ENCODE results near the gene MIEN1. TPM values are rescaled to one million over a fixed set of nuclear protein-coding genes. Genes with fewer than 3 reads are reported as not detected.
A peak's percentile ranks its signal among the peaks of the same experiment; 100 is the strongest.

MIEN1 gene
- total and polyA plus RNA-seq, 2 of the 13 experiments (the other 11 are each of a cell fraction or from before 2014, with no cell fraction given): 40.6 to 56.6 TPM

DNA sequence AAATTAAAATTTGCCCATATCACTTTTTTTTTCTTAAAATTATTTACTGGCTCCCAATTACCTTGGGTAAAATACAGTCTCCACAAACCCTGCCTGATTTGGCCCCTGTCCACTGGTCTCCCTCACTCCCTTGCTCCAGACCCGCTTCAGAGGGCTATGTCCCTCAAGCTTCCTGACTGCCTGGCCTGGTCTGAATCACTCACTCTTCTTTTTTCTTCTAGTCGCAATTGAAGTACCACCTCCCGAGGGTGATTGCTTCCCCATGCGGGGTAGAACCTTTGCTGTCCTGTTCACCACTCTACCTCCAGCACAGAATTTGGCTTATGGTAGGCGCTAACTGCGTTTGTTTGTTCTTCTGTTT, 41.9 kb downstream of the MIEN1 start:
- ATAC-seq: peak; percentile 20
- H3K9me3 ChIP-seq (ENCODE audit: low read length): no peaks in the 10 kb centered on the region
- peak overlapping the region; percentile 72 to 76 (median 74) for H3K4me3 ChIP-seq (replicated peaks in 1 of 3; ENCODE audit: insufficient read depth in 1 of 3, low read depth in 2 of 3, low read length in 3 of 3)
- no peak overlapping the region for H2AFZ ChIP-seq (ENCODE audit: low read length)
- H4K20me1 ChIP-seq (ENCODE audit: insufficient read depth, low read length): no peaks in the 10 kb centered on the region
- no peaks in the 10 kb centered on the region for H3K79me2 ChIP-seq (ENCODE audit: insufficient read depth, low read length)
- CTCF ChIA-PET (ENCODE audit: low intra/inter-chr PET ratio, low total read pairs): interaction anchor here (0.6 kb wide), 1 partner anchor 33 kb away, joined by 4 read pairs; no protein-coding TSS in a partner anchor
- H3K27ac ChIP-seq (ENCODE audit: extremely low read length, insufficient read depth, low read length): peak overlapping the region; percentile 88
- no peaks in the 10 kb centered on the region; a peak in 1 of 5 replicates for H3K27me3 ChIP-seq (ENCODE audit: control insufficient read depth in 1 of 2, insufficient read depth in 2 of 2, low read length in 2 of 2)
- peaks cover 0 to 2% of the 10 kb centered on the region in 2 experiments; a peak in 2 of 5 replicates for H3K36me3 ChIP-seq (replicated peaks in 1 of 2; ENCODE audit: control insufficient read depth in 1 of 2, insufficient read depth in 2 of 2, low read length in 2 of 2)
- H3K9ac ChIP-seq (ENCODE audit: insufficient read depth, low read depth, low read length): peak overlapping the region; percentile 83
- WGBS (ENCODE audit: low lambda C conversion rate): 5% methylated on average over 6 of the region's 6 CpGs
- POLR2A ChIA-PET: interaction anchor here (0.9 to 4.9 kb wide), 17 partner anchors 8 to 488 kb away, joined by 3 to 118 read pairs (median 7); partner anchors contain the start of genes CDK12, ERBB2, MIEN1 and PNMT
- intact Hi-C loops (cut with micrococcal nuclease; ENCODE audit: unreplicated experiment) (no loop called here), in situ Hi-C loops (cut with HindIII; ENCODE audit: extremely low pct_ligation_motif_present, low pct_unique_long_range_greater_than_20kb) (no loop called here)
- no TSS peak for BruUV-seq (replicated peaks)
- no peak for DNase-seq (ENCODE audit: low spot score)
- H3K4me2 ChIP-seq (ENCODE audit: low read depth, low read length): peak overlapping the region; percentile 94
- no peak for FAIRE-seq
- peaks cover 36% of the 10 kb centered on the region for H3K4me1 ChIP-seq (ENCODE audit: insufficient read depth, low read length)
- TF ChIP-seq MXI1 (IDR thresholded peaks at IDR 0.05; ENCODE audit: borderline replicate concordance, low read depth, low read length) (no peak), YEATS4 (CRISPR knock-in tag; IDR thresholded peaks at IDR 0.05; ENCODE audit: borderline replicate concordance) (no peak), ZNF367 (CRISPR knock-in tag; IDR thresholded peaks at IDR 0.05; ENCODE audit: borderline replicate concordance) (no peak), ZNF577 (CRISPR knock-in tag; IDR thresholded peaks at IDR 0.05; ENCODE audit: borderline replicate concordance, low read depth) (0 out of 2 replicates have a peak, but pooled peaks have one; percentile 50), ZNF180 (CRISPR knock-in tag; IDR thresholded peaks at IDR 0.05; ENCODE audit: borderline replicate concordance, low read depth) (no peak), JUNB (CRISPR knock-in tag; IDR thresholded peaks at IDR 0.05; ENCODE audit: borderline replicate concordance) (no peak), ZNF329 (CRISPR knock-in tag; IDR thresholded peaks at IDR 0.05; ENCODE audit: low read depth) (no peak), ZNF354B (CRISPR knock-in tag; IDR thresholded peaks at IDR 0.05) (no peak), ZNF616 (CRISPR knock-in tag; IDR thresholded peaks at IDR 0.05; ENCODE audit: low read depth) (no peak), ZMAT3 (CRISPR knock-in tag; conservative IDR thresholded peaks at IDR 0.05) (peak; percentile 20; the same call in 1 of the 2 replicates), ZBTB1 (CRISPR knock-in tag; IDR thresholded peaks at IDR 0.05; ENCODE audit: borderline replicate concordance) (no peak), TAF15 (IDR thresholded peaks at IDR 0.05; ENCODE audit: low read depth, low read length, poor library complexity, severe bottlenecking) (no peak), NFE2 (CRISPR knock-in tag; IDR thresholded peaks at IDR 0.05) (no peak), PAWR (CRISPR knock-in tag; IDR thresholded peaks at IDR 0.05; ENCODE audit: borderline replicate concordance) (no peak), PAX8 (CRISPR knock-in tag; IDR thresholded peaks at IDR 0.05; ENCODE audit: borderline replicate concordance) (0 out of 2 replicates have a peak, but pooled peaks have one; percentile 69), ZNF768 (CRISPR knock-in tag; IDR thresholded peaks at IDR 0.05) (no peak), SMAD1 (CRISPR knock-in tag; IDR thresholded peaks at IDR 0.05; ENCODE audit: borderline replicate concordance, low read depth) (0 out of 2 replicates have a peak, but pooled peaks have one; percentile 42)
- TF ChIP-seq, protein P1, sequence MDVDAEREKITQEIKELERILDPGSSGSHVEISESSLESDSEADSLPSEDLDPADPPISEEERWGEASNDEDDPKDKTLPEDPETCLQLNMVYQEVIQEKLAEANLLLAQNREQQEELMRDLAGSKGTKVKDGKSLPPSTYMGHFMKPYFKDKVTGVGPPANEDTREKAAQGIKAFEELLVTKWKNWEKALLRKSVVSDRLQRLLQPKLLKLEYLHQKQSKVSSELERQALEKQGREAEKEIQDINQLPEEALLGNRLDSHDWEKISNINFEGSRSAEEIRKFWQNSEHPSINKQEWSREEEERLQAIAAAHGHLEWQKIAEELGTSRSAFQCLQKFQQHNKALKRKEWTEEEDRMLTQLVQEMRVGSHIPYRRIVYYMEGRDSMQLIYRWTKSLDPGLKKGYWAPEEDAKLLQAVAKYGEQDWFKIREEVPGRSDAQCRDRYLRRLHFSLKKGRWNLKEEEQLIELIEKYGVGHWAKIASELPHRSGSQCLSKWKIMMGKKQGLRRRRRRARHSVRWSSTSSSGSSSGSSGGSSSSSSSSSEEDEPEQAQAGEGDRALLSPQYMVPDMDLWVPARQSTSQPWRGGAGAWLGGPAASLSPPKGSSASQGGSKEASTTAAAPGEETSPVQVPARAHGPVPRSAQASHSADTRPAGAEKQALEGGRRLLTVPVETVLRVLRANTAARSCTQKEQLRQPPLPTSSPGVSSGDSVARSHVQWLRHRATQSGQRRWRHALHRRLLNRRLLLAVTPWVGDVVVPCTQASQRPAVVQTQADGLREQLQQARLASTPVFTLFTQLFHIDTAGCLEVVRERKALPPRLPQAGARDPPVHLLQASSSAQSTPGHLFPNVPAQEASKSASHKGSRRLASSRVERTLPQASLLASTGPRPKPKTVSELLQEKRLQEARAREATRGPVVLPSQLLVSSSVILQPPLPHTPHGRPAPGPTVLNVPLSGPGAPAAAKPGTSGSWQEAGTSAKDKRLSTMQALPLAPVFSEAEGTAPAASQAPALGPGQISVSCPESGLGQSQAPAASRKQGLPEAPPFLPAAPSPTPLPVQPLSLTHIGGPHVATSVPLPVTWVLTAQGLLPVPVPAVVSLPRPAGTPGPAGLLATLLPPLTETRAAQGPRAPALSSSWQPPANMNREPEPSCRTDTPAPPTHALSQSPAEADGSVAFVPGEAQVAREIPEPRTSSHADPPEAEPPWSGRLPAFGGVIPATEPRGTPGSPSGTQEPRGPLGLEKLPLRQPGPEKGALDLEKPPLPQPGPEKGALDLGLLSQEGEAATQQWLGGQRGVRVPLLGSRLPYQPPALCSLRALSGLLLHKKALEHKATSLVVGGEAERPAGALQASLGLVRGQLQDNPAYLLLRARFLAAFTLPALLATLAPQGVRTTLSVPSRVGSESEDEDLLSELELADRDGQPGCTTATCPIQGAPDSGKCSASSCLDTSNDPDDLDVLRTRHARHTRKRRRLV (CRISPR knock-in tag; IDR thresholded peaks at IDR 0.05): no peak
- TF ChIP-seq, protein P2, sequence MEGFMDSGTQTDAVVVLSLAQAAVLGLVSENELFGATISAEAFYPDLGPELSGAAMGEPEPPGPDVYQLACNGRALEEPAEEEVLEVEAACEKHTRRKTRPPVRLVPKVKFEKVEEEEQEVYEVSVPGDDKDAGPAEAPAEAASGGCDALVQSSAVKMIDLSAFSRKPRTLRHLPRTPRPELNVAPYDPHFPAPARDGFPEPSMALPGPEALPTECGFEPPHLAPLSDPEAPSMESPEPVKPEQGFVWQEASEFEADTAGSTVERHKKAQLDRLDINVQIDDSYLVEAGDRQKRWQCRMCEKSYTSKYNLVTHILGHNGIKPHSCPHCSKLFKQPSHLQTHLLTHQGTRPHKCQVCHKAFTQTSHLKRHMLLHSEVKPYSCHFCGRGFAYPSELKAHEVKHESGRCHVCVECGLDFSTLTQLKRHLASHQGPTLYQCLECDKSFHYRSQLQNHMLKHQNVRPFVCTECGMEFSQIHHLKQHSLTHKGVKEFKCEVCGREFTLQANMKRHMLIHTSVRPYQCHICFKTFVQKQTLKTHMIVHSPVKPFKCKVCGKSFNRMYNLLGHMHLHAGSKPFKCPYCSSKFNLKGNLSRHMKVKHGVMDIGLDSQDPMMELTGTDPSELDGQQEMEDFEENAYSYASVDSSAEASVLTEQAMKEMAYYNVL (CRISPR knock-in tag; IDR thresholded peaks at IDR 0.05; ENCODE audit: borderline replicate concordance): no peak

Data from HepG2 (cell line).